ENCODE results near the gene KCTD1. TPM values are rescaled to one million over a fixed set of nuclear protein-coding genes. Genes with fewer than 3 reads are reported as not detected.

The KCTD1 gene
- polyA plus RNA-seq, 1 of the 3 experiments (the other 2 are of a cell fraction) = 12.8 TPM

DNA sequence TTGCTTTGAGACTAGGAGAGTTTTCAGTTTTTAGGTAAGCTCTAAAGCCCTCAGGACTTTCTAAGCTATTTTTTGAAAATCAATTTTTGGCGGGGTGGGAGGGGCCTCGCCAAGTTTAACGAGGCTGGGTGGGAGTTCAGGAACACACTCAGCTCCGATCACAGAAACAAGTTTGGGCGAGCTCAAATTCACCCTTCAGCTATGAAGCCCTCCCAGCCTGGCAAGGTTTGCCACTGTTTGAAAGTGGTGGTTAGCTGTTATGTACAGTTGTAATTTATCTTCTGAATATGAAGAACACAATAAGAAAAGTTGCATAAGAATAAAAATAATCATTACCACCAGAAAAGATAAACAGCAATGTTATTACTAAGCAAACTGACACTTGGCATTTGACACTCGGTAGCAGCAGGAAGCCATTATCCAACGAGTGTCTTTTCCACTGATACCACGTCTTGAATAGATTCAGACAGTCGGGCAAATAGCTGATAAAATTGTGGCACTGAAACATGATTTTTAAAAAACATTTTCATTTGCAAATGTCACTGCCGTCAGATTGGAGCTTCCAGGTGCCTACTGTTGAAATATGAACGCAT is 59.8 kb downstream of the KCTD1 start:
- H3K4me3 ChIP-seq (ENCODE audit: low read depth in 2 of 2, low read length in 1 of 2) = no peak overlapping the region
- DNase-seq = no peak
- no peaks in the 10 kb centered on the region for H4K20me1 ChIP-seq (ENCODE audit: insufficient read depth)
- no peaks in the 10 kb centered on the region for H3K4me1 ChIP-seq (ENCODE audit: control insufficient read depth in 1 of 2, insufficient read depth in 2 of 2, low read depth in 1 of 2, low read length in 1 of 2)
- ChIA-PET CTCF (interaction anchor here (1.1 to 3.6 kb wide), 4 partner anchors 20 to 161 kb away, joined by 3 to 12 read pairs (median 4); partner anchors contain the start of gene KCTD1), POLR2A (no interaction called here)
- H3K9ac ChIP-seq = no peak overlapping the region
- TF ChIP-seq RFX5 (IDR thresholded peaks at IDR 0.05; ENCODE audit: low read length) (no peak), MXI1 (IDR thresholded peaks at IDR 0.05; ENCODE audit: low read depth, low read length) (no peak), GABPA (IDR thresholded peaks at IDR 0.05; ENCODE audit: low read depth) (no peak), ELF1 (IDR thresholded peaks at IDR 0.05) (no peak), RAD21 (IDR thresholded peaks at IDR 0.05; ENCODE audit: low read length) (no peak), RCOR1 (IDR thresholded peaks at IDR 0.05; ENCODE audit: low read length) (no peak), SMC3 (IDR thresholded peaks at IDR 0.05; ENCODE audit: low read depth, low read length) (no peak), TEAD4 (IDR thresholded peaks at IDR 0.05; ENCODE audit: borderline replicate concordance, insufficient read depth) (no peak), NFIC (IDR thresholded peaks at IDR 0.05; ENCODE audit: borderline replicate concordance) (no peak), POLR2AphosphoS5 (IDR thresholded peaks at IDR 0.05; ENCODE audit: low read depth, low read length) (no peak), TAF1 (IDR thresholded peaks at IDR 0.05; ENCODE audit: borderline replicate concordance, low read depth, low read length) (no peak), NRF1 (IDR thresholded peaks at IDR 0.05; ENCODE audit: low read depth, low read length) (no peak), GATA2 (CRISPR knock-in tag; IDR thresholded peaks at IDR 0.05) (no peak), FOSL2 (IDR thresholded peaks at IDR 0.05; ENCODE audit: borderline replicate concordance, low read depth) (no peak), FOXJ3 (CRISPR knock-in tag; IDR thresholded peaks at IDR 0.05) (no peak), EP300 (IDR thresholded peaks at IDR 0.05; ENCODE audit: borderline replicate concordance in 1 of 2, low read depth in 1 of 2, low read length in 1 of 2) (no peak)
- TF ChIP-seq, protein P1, sequence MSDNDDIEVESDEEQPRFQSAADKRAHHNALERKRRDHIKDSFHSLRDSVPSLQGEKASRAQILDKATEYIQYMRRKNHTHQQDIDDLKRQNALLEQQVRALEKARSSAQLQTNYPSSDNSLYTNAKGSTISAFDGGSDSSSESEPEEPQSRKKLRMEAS (IDR thresholded peaks at IDR 0.05; ENCODE audit: low read depth) = no peak
- TF ChIP-seq, protein P2, sequence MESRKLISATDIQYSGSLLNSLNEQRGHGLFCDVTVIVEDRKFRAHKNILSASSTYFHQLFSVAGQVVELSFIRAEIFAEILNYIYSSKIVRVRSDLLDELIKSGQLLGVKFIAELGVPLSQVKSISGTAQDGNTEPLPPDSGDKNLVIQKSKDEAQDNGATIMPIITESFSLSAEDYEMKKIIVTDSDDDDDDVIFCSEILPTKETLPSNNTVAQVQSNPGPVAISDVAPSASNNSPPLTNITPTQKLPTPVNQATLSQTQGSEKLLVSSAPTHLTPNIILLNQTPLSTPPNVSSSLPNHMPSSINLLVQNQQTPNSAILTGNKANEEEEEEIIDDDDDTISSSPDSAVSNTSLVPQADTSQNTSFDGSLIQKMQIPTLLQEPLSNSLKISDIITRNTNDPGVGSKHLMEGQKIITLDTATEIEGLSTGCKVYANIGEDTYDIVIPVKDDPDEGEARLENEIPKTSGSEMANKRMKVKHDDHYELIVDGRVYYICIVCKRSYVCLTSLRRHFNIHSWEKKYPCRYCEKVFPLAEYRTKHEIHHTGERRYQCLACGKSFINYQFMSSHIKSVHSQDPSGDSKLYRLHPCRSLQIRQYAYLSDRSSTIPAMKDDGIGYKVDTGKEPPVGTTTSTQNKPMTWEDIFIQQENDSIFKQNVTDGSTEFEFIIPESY (IDR thresholded peaks at IDR 0.05; ENCODE audit: borderline replicate concordance, low read depth) = no peak
- TF ChIP-seq, protein P3, sequence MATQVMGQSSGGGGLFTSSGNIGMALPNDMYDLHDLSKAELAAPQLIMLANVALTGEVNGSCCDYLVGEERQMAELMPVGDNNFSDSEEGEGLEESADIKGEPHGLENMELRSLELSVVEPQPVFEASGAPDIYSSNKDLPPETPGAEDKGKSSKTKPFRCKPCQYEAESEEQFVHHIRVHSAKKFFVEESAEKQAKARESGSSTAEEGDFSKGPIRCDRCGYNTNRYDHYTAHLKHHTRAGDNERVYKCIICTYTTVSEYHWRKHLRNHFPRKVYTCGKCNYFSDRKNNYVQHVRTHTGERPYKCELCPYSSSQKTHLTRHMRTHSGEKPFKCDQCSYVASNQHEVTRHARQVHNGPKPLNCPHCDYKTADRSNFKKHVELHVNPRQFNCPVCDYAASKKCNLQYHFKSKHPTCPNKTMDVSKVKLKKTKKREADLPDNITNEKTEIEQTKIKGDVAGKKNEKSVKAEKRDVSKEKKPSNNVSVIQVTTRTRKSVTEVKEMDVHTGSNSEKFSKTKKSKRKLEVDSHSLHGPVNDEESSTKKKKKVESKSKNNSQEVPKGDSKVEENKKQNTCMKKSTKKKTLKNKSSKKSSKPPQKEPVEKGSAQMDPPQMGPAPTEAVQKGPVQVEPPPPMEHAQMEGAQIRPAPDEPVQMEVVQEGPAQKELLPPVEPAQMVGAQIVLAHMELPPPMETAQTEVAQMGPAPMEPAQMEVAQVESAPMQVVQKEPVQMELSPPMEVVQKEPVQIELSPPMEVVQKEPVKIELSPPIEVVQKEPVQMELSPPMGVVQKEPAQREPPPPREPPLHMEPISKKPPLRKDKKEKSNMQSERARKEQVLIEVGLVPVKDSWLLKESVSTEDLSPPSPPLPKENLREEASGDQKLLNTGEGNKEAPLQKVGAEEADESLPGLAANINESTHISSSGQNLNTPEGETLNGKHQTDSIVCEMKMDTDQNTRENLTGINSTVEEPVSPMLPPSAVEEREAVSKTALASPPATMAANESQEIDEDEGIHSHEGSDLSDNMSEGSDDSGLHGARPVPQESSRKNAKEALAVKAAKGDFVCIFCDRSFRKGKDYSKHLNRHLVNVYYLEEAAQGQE (IDR thresholded peaks at IDR 0.05; ENCODE audit: low read depth, low read length) = no peak
- TF ChIP-seq, protein P4, sequence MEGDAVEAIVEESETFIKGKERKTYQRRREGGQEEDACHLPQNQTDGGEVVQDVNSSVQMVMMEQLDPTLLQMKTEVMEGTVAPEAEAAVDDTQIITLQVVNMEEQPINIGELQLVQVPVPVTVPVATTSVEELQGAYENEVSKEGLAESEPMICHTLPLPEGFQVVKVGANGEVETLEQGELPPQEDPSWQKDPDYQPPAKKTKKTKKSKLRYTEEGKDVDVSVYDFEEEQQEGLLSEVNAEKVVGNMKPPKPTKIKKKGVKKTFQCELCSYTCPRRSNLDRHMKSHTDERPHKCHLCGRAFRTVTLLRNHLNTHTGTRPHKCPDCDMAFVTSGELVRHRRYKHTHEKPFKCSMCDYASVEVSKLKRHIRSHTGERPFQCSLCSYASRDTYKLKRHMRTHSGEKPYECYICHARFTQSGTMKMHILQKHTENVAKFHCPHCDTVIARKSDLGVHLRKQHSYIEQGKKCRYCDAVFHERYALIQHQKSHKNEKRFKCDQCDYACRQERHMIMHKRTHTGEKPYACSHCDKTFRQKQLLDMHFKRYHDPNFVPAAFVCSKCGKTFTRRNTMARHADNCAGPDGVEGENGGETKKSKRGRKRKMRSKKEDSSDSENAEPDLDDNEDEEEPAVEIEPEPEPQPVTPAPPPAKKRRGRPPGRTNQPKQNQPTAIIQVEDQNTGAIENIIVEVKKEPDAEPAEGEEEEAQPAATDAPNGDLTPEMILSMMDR (IDR thresholded peaks at IDR 0.05) = no peak
- H3K9me2 ChIP-seq = no peaks in the 10 kb centered on the region
- no peak overlapping the region for H3K27ac ChIP-seq (ENCODE audit: low read depth in 2 of 2, low read length in 1 of 2)
- H3F3A ChIP-seq (replicated peaks; ENCODE audit: insufficient read depth) = no peaks in the 10 kb centered on the region
- H3K4me2 ChIP-seq = no peak overlapping the region
- no peaks in the 10 kb centered on the region for H3K79me2 ChIP-seq (ENCODE audit: insufficient read depth)
- H3K27me3 ChIP-seq (ENCODE audit: insufficient read depth) = no peaks in the 10 kb centered on the region
- no peaks in the 10 kb centered on the region for H3K36me3 ChIP-seq (replicated peaks in 1 of 2; ENCODE audit: control insufficient read depth in 1 of 2, insufficient read depth in 2 of 2, low read length in 1 of 2)
- 92% methylated on average over 11 of the region's 11 CpGs for WGBS (ENCODE audit: low lambda C conversion rate)
- no peak overlapping the region for H2AFZ ChIP-seq (ENCODE audit: low read depth)
- H3K9me3 ChIP-seq = no peaks in the 10 kb centered on the region
